ENCODE data around the gene TTC23.

GRCh38 chr15:99110581-99111320 is 138.6 kb downstream of the TTC23 start:
- TF ChIP-seq, protein P1, sequence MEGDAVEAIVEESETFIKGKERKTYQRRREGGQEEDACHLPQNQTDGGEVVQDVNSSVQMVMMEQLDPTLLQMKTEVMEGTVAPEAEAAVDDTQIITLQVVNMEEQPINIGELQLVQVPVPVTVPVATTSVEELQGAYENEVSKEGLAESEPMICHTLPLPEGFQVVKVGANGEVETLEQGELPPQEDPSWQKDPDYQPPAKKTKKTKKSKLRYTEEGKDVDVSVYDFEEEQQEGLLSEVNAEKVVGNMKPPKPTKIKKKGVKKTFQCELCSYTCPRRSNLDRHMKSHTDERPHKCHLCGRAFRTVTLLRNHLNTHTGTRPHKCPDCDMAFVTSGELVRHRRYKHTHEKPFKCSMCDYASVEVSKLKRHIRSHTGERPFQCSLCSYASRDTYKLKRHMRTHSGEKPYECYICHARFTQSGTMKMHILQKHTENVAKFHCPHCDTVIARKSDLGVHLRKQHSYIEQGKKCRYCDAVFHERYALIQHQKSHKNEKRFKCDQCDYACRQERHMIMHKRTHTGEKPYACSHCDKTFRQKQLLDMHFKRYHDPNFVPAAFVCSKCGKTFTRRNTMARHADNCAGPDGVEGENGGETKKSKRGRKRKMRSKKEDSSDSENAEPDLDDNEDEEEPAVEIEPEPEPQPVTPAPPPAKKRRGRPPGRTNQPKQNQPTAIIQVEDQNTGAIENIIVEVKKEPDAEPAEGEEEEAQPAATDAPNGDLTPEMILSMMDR (IDR thresholded peaks at IDR 0.05): no peak
- TF ChIP-seq TEAD4 (CRISPR knock-in tag; IDR thresholded peaks at IDR 0.05) (no peak), CBFB (CRISPR knock-in tag; IDR thresholded peaks at IDR 0.05; ENCODE audit: low read depth) (no peak), ESRRA (CRISPR knock-in tag; IDR thresholded peaks at IDR 0.05; ENCODE audit: borderline replicate concordance) (no peak)

Measured in WTC11 (cell line).